Melanocyte of skin (primary cell): ENCODE results near the gene ARHGAP24. TPM values are rescaled to one million over a fixed set of nuclear protein-coding genes. Genes with fewer than 3 reads are reported as not detected.

Experiments
- small RNA-seq, 2 donors: library from RNA; depleted of rRNA; stranded (forward); fragments of <200 nt; gene quantifications; one replicate each; pipeline ENCODE3, GENCODE V24; 2012
- total RNA-seq, 2 donors: library from RNA; depleted of rRNA; stranded (reverse); fragments of >200 nt; gene quantifications; 2 replicates each; pipeline ENCODE4 v1.2.3, GENCODE V29; 2012

ARHGAP24 gene
- 10 to 100 TPM; 44.3 to 74.7 TPM for total RNA-seq

GRCh38 chr4:85474818-85475630, at the start of gene ARHGAP24:
Gene ARHGAP24, plus strand, starts transcription at chr4:85475150.

Small RNA genes lying within 50 kb of the gene (small RNA-seq; reads per million reads assigned to genes)
- gene MIR4451 = 0 reads per million in 2 donors
